ENCODE data around the gene SSBP2. TPM values are rescaled to one million over a fixed set of nuclear protein-coding genes. Genes with fewer than 3 reads are reported as not detected.

The SSBP2 gene
- total RNA-seq: 3.8 TPM

DNA sequence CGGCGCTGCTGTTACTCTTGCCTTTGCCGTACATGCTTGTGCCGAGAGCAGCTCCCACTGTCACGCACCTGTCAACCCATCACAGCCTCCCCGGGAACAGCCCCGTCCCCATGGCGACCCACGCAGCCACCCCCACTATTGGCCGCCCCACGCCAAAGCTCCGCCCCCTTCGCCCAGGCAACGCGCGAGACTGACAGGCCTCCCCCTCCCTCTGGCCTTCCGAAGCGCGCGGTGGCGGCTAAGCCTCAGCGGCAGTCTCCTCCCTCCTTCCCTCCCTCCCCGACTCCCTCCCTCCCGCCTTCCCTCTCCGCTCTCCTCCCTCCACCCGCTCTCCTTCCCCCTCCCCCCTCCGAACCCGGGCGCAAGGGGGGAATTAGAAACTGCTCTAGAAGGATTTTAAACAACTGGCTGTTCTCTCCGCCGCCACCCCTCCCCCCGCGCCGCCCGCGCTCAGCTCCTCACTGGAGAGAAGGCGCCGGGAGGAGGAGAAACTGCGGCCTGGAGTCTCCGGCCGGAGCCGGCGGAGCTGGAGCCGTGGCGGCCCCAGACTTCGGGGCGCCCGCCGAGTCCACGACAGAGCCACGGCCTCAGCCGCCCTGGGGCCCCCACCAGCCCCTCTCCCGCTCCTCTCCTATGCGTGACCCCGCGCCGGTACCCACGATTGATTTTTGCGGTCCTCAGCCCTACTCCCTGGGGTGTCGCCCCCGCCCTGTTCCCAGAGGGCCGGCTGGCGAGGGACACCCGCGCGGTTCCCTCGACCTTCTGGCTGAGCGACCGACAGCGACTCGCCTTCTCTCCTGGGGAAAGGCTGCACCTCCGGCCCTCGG is at the start of gene SSBP2:
Gene SSBP2, minus strand, starts transcription at position 89 of the 827 bp plus-strand sequence. Its CDS starts 55 bp downstream, at position 34.
- ATAC-seq (peak; percentile 90), DNase-seq (ENCODE audit: low spot score) (peak; percentile 99)

DNA sequence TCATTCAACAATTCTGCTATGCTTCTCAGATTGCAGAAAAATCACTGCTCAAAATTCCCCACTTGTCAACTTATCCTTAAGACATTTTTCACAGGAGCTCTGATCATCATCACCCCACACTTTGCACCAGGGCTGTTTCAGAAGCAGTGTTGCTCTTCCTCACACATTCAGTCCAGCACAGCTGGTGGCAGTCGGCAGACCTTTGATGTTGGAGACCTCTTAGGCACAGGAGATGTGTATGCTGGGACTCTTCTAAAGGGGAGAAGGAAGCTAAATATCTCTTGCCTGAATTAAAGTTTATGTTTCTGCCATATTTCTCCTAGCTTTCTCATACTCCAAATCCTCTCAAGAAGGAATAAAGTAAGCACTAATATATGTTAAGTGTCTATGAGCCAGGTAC is 44.8 kb upstream of the SSBP2 start:
- DNase-seq (ENCODE audit: low spot score) (no peak), ATAC-seq (no peak)

GRCh38 chr5:81794226-81794625 is 43.3 kb upstream of the SSBP2 start:
- no peak for DNase-seq (ENCODE audit: low spot score)
- no peak for ATAC-seq

DNA sequence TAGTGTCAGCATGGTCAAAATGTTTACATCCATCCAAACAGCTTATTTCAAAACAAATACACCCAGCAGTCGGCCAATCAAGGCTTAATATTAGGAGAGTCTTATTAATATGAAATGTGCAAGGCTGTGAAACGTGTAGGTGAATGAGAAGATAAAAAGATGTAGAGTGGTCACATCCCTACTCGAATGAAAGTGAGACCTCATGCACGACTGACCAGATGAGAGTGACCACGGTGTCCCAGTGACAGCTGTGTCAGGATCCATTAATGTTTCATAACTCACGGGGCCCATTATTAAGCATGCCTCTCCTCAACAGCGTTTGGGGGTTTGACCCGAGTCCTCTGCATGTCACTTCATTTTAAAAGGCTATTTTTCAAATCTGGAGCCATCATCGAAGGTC is 39.4 kb upstream of the SSBP2 start:
- ATAC-seq (no peak), DNase-seq (ENCODE audit: low spot score) (no peak)

- ATAC-seq: no peak
- DNase-seq (ENCODE audit: low spot score): no peak
Measured at GRCh38 chr5:81789033-81789432, 38.1 kb upstream of the SSBP2 start.

- ATAC-seq (no peak), DNase-seq (ENCODE audit: low spot score) (no peak)
Measured at GRCh38 chr5:81788329-81788728, 37.4 kb upstream of the SSBP2 start.

- no peak for DNase-seq (ENCODE audit: low spot score)
Measured at GRCh38 chr5:81787474-81788242, 36.8 kb upstream of the SSBP2 start.

DNA sequence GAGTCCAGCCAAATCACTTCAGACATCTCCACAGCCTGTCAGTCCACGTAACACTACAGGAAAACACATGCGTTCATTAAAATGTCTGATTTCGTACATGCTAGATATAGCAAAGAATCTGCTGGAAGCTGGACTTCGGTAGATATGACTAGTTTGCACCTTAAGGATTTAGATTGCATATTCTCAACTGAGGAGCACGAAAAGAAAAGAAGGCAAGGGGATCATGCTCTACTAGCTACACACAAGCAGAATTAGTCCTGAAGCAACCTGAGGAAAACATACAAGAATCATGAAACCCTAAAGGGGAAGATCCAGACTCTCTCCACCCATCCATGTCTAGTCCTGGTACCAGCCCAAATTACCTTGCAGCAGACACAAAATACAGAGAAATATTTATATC is 36.1 kb upstream of the SSBP2 start:
- ATAC-seq (no peak), DNase-seq (ENCODE audit: low spot score) (no peak)

More at GRCh38 chr5:81787474-81788242, 36.8 kb upstream of the SSBP2 start:
- ATAC-seq: no peak

DNA sequence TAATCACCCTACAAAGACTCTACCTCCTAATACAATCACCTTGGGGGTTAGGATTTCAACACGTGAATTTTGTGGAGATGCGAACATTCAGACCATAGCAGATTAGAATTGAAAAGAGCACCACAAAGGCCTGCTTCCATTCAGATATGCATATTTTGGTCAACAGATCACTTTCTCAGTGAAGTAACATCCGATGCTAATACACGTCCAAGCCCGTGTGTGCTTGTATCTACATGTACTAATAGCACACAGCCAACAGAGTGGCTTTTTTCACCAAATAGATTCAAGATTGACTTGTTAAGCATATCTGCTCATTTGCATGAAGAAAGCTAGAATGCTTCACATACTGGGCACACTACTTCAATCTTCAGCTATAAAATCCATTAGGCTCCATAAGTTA is 35.6 kb upstream of the SSBP2 start:
- no peak for DNase-seq (ENCODE audit: low spot score)
- no peak for ATAC-seq

- ATAC-seq: peak; percentile 51
Measured at GRCh38 chr5:81785322-81785721, 34.4 kb upstream of the SSBP2 start.

GRCh38 chr5:81783401-81783800 is 32.5 kb upstream of the SSBP2 start:
- DNase-seq (ENCODE audit: low spot score) (no peak), ATAC-seq (peak; percentile 75)

More at GRCh38 chr5:81785322-81785721, 34.4 kb upstream of the SSBP2 start:
- no peak for DNase-seq (ENCODE audit: low spot score)

- DNase-seq (ENCODE audit: low spot score) (no peak), ATAC-seq (no peak)
Measured at GRCh38 chr5:81782811-81783210, 31.9 kb upstream of the SSBP2 start.

DNA sequence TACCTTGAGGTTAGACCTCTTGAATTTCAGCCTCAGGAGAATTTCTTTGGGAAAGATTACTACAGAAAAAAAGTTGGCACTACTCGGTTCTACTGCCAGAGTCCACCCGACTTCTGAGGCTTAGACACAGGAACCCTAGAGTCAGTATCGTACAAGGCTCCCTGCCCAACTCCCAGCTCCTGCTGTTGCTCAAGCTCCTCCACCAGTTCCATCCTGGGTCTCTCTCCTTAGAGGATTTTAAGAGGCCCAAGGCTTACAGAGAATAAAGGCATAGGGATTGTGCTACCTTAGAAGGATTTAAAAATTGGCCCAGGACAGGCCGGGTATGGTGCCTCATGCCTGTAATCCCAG is 29.0 kb upstream of the SSBP2 start:
- peak; percentile 5 for ATAC-seq
- no peak for DNase-seq (ENCODE audit: low spot score)

DNA sequence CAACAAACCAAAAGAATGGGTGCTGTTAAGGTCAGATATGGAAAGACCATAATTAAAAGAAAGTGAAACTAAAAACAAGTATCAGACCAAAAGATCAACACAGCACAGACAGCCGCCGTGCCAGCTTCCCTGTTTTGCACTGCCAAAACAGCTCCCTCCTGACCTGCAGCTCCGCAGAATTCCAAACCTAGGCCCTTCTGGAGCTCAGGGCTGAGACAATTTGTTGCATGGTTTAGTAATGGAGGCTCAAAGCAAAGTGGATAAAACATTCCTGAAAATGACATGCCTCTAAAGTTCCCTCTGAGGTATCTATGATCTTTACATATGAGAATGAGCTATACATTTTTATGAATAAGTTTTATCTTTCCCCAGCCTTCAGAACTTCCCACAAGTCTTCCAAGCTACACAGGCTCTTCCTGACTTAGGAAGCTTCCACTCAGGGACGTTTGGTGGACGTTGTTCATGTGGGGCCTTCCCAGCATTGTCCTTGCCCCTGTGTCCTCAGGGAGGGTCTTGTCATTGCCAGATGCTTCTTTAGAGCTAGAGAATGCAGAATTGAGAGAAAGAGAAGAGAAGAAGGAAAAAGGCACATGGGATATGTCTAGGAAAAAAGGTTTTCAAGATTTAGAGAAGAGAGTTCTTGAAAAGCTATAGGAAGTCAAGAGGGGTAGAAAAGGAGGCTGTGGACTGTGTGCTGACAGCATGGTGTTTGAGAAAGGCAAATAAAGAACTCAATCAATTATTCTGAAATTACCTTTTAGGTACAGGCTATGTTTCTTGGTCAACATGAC is 28.4 kb upstream of the SSBP2 start:
- DNase-seq (ENCODE audit: low spot score) (peak; percentile 70), ATAC-seq (peak; percentile 95)

- peak; percentile 32 for ATAC-seq
- no peak for DNase-seq (ENCODE audit: low spot score)
Measured at GRCh38 chr5:81778642-81779041, 27.7 kb upstream of the SSBP2 start.

- ATAC-seq (no peak), DNase-seq (ENCODE audit: low spot score) (no peak)
Measured at GRCh38 chr5:81776258-81776657, 25.4 kb upstream of the SSBP2 start.

DNA sequence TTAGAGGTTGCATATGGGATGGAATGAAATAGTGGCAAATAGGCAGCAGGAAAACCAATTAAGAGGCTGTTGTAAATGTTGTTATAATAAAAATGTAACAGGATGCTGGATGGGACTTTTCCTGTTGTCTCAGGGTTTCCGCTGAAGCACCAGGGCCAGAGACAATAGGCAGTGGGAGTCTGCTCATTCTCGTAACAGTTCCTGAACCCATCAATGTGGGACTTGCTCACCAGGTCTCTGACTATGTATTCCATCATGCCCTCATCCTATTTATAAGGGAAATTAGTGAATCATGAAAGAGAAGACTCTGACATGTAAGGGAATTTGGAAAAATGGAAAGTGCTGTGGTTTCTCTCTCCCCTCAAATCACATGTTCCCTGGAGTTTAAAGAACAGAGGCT is 23.5 kb upstream of the SSBP2 start:
- ATAC-seq: no peak
- no peak for DNase-seq (ENCODE audit: low spot score)

DNA sequence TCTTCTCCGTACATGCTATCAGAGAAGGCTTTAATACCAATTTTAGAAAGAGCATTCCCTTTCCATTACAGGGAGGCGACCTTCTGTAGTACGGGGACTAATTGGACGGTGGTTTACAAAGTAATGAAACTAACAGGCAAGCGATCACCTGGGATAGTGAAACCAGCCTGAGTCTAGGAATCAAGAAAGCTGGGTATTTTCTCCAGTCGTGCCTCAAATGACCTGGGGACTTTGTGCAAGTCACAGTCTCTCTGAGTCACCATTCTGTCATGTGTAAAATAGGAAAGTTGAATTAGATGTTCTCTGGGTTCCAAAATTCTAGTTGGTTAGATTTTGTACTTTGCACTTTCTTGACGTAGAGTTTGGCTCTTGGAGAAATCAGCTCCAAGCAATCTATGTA is 22.7 kb upstream of the SSBP2 start:
- ATAC-seq: no peak

DNA sequence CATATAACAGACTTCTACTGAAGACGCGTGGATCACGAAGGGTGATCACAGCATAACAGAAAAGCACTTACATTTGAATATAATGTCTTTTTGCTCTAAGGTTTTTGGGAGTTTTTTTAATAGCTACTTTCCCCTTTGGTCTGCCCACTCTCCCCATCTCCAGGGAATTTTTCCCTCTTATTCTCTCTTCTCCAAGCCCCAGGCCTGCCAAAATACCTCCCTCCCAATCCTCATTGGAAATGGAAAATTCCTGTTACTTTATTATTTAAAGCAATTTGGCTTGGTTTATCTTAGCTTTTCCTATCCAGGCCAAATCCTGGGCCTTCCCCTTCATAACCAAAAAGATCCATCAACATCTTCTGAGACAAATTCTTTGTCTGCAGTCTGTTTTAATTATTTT is 22.3 kb upstream of the SSBP2 start:
- ATAC-seq (no peak), DNase-seq (ENCODE audit: low spot score) (no peak)

More for the DNA sequence above, 22.7 kb upstream of the SSBP2 start:
- no peak for DNase-seq (ENCODE audit: low spot score)

DNA sequence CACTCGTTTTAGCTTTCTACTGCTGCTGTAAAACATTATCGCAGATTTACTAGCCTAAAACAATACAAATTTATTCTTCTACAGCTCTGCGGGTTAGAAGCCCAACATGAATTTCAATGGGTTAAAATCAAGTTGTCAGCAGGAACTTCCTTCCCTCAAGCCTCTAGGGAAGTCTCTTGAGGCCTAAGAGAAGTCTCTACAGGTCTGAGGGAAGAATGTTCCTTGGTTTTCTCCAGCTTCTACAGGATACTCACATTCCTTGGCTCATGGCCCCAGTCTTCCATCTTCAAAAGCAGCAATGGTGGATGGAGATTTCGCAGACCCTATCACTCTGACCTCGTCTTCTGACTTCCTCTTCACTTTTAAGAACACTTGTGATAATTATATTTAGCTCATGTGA is 21.6 kb upstream of the SSBP2 start:
- DNase-seq (ENCODE audit: low spot score) (no peak), ATAC-seq (no peak)

DNA sequence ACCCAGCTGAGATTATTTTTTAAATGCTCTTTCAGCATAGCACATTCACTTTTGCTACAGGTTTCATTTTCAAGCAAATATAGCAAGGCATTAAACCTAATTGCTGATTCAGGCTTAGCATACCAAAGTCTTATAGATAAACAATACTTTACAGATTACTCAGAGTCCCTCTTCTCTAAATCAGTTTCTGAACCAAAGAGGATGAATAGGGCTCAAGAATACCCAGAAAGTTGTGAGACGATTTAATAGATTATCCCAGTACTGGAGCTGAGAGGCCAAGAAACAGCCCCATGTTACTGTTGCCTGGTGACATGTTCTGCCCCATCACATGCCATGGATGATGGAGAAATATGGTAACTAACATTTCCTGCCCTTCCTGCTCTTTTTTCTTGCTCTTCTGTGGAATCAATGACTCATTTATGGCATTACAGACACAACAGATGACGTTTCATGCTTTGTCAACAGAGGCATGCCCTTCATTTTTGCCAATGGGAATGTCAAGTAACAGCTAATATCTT is 18.1 kb upstream of the SSBP2 start:
- no peak for DNase-seq (ENCODE audit: low spot score)

More for the DNA sequence above, 18.1 kb upstream of the SSBP2 start:
- ATAC-seq: no peak

Measured in left lobe of liver (tissue), 2 donors.